HCT116 (cell line): ENCODE measurements around the gene TTC32. TPM values are rescaled to one million over a fixed set of nuclear protein-coding genes. Genes with fewer than 3 reads are reported as not detected.

Source experiments
- ATAC-seq: fragments of 200-7000 bp; cut with Tn5 transposase; 2 replicates; pipeline ENCODE4 v1.9.1; 2020; ENCODE audit warnings: mild to moderate bottlenecking, moderate library complexity
- BruUV-seq: library from RNA; stranded (reverse); fragments of 400-500 nt; replicated peaks from 2 replicates; lab custom pipeline; 2021; lab: Mats Ljungman, UMichigan
- CTCF ChIA-PET: fragments of 300-600 bp; sonication (Branson Sonifier 250); formaldehyde crosslinking; loops from one replicate; lab custom pipeline; 2021; ENCODE audit warnings: antibody characterized with exemption; lab: Charles Lee
- POLR2A ChIA-PET: fragments of 300-600, 350-600 bp; sonication (Branson Sonifier 250); formaldehyde crosslinking; loops from one replicate; lab custom pipeline; 2021; ENCODE audit warnings: antibody characterized with exemption; lab: Charles Lee
- RAD21 ChIA-PET, 2 experiments: fragments of 300-600 bp; sonication (Branson Sonifier 250); formaldehyde crosslinking; loops; one replicate each; lab custom pipeline; 2023; ENCODE audit warnings: low total read pairs in 2 of 2; ENCODE audit not compliant: uncharacterized antibody in 2 of 2, unreplicated experiment in 2 of 2, low non-redundant PET in 1 of 2; lab: Charles Lee
- DNase-seq: peaks from one replicate; pipeline ENCODE4 v3.0.0-alpha.2; 2010; ENCODE audit warnings: low read depth, low spot score
- H2AFZ ChIP-seq: fragments of 200-600 bp; shearing (Covaris generic), sonication (generic); 2 replicates; pipeline ENCODE4 v1.6.1; 2017; ENCODE audit warnings: low read depth, mixed run types, mixed read lengths, antibody characterized with exemption, low read length; ENCODE audit not compliant: poor library complexity, severe bottlenecking
- H3K27ac ChIP-seq: 2 replicates; pipeline ENCODE4 v1.5.1; 2012; ENCODE audit warnings: low read depth, low read length
- H3K27me3 ChIP-seq: fragments of 200-600 bp; sonication (generic); 2 replicates; pipeline ENCODE4 v1.6.1; 2016; ENCODE audit warnings: mixed run types, low read length, mixed read lengths; ENCODE audit not compliant: insufficient read depth
- H3K36me3 ChIP-seq, 2 experiments: fragments of 200-500 bp in 1 of 2; fragments of 200-600 bp in 1 of 2; sonication (Bioruptor generic) in 1 of 2; sonication (generic) in 1 of 2; 2 replicates each; pipeline versions ENCODE4 v1.5.1 to v1.6.1; 2014 to 2016; ENCODE audit warnings: low read length in 2 of 2, inconsistent platforms in 1 of 2, mixed read lengths in 1 of 2, mixed run types in 1 of 2; ENCODE audit not compliant: insufficient read depth in 2 of 2, control insufficient read depth in 1 of 2
- H3K4me1 ChIP-seq, 2 experiments: fragments of 200-600 bp in 1 of 2; sonication (generic) in 1 of 2; 2 replicates each; pipeline versions ENCODE4 v1.5.1 to v1.6.1; 2012 to 2017; ENCODE audit warnings: low read length in 2 of 2, inconsistent platforms in 1 of 2, mild to moderate bottlenecking in 1 of 2, mixed read lengths in 1 of 2, mixed run types in 1 of 2, moderate library complexity in 1 of 2; ENCODE audit not compliant: insufficient read depth in 2 of 2, control insufficient read depth in 1 of 2
- H3K4me2 ChIP-seq: fragments of 200-600 bp; sonication (generic); 2 replicates; pipeline ENCODE4 v1.6.1; 2017; ENCODE audit warnings: mixed run types, low read length, mixed read lengths
- H3K4me3 ChIP-seq, 2 experiments: fragments of 200-600 bp in 1 of 2; sonication (generic) in 1 of 2; replicated peaks in 1 of 2; 2 replicates each; pipeline ENCODE4 v1.5.1; 2011 to 2016; ENCODE audit warnings: low read length in 2 of 2, control low read depth in 1 of 2, low read depth in 1 of 2, mild to moderate bottlenecking in 1 of 2, mixed read lengths in 1 of 2, mixed run types in 1 of 2
- H3K79me2 ChIP-seq: fragments of 200-600 bp; sonication (generic); 2 replicates; pipeline ENCODE4 v1.6.1; 2017; ENCODE audit warnings: mild to moderate bottlenecking, mixed run types, low read length, moderate library complexity, mixed read lengths; ENCODE audit not compliant: insufficient read depth
- H3K9ac ChIP-seq: fragments of 200-600 bp; sonication (generic); 2 replicates; pipeline ENCODE4 v1.6.1; 2016; ENCODE audit warnings: low read length, mixed read lengths
- H3K9me2 ChIP-seq: fragments of 200-600 bp; sonication (generic), shearing (Covaris generic); 2 replicates; pipeline ENCODE4 v1.6.1; 2017; ENCODE audit warnings: mixed run types, mild to moderate bottlenecking, moderate library complexity; ENCODE audit not compliant: insufficient read depth
- H3K9me3 ChIP-seq, 2 experiments: fragments of 200-500 bp in 1 of 2; fragments of 200-600 bp in 1 of 2; sonication (Bioruptor generic) in 1 of 2; sonication (generic) in 1 of 2; 2 replicates each; pipeline ENCODE4 v1.6.1; 2014 to 2017; ENCODE audit warnings: low read length in 2 of 2, mixed read lengths in 2 of 2, inconsistent platforms in 1 of 2, low read depth in 1 of 2, mild to moderate bottlenecking in 1 of 2, mixed run types in 1 of 2, moderate library complexity in 1 of 2; ENCODE audit not compliant: control insufficient read depth in 1 of 2, insufficient read depth in 1 of 2
- H4K20me1 ChIP-seq: fragments of 200-600 bp; sonication (generic), shearing (Covaris generic); 2 replicates; pipeline ENCODE4 v1.6.1; 2017; ENCODE audit warnings: mixed run types, mild to moderate bottlenecking, moderate library complexity; ENCODE audit not compliant: insufficient read depth
- CBX3 ChIP-seq: IDR thresholded peaks from 2 replicates; pipeline ENCODE4 v1.6.1; 2012; ENCODE audit warnings: low read depth
- CEBPB ChIP-seq: IDR thresholded peaks from 2 replicates; pipeline ENCODE4 v1.6.1; 2012; ENCODE audit warnings: low read depth
- EGR1 ChIP-seq: IDR thresholded peaks from 2 replicates; pipeline ENCODE4 v1.6.1; 2012; ENCODE audit warnings: low read depth
- ELF1 ChIP-seq: IDR thresholded peaks from 2 replicates; pipeline ENCODE4 v1.6.1; 2012; ENCODE audit warnings: low read depth, borderline replicate concordance
- EZH2phosphoT487 ChIP-seq: fragments of 200-600 bp; IDR thresholded peaks from 2 replicates; pipeline ENCODE4 v1.6.1; 2018; ENCODE audit warnings: antibody characterized with exemption, borderline replicate concordance
- JUND ChIP-seq: IDR thresholded peaks from 2 replicates; pipeline ENCODE4 v1.6.1; 2012
- POLR2A ChIP-seq: IDR thresholded peaks from 2 replicates; pipeline ENCODE4 v1.7.0; 2011; ENCODE audit warnings: borderline replicate concordance; ENCODE audit not compliant: insufficient read depth, insufficient read length; ENCODE audit errors: extremely low read depth
- POLR2AphosphoS5 ChIP-seq: IDR thresholded peaks from 2 replicates; pipeline ENCODE4 v1.6.1; 2011; ENCODE audit warnings: mild to moderate bottlenecking, low read depth, low read length, moderate library complexity
- RAD21 ChIP-seq: IDR thresholded peaks from 2 replicates; pipeline ENCODE4 v1.6.1; 2012; ENCODE audit warnings: low read depth, mild to moderate bottlenecking
- SP1 ChIP-seq: IDR thresholded peaks from 2 replicates; pipeline ENCODE4 v1.6.1; 2012; ENCODE audit warnings: low read depth
- SRF ChIP-seq: IDR thresholded peaks from 2 replicates; pipeline ENCODE4 v1.6.1; 2012; ENCODE audit warnings: low read depth
- TCF7L2 ChIP-seq: IDR thresholded peaks from 2 replicates; pipeline ENCODE4 v1.7.0; 2011; ENCODE audit warnings: borderline replicate concordance, inconsistent platforms; ENCODE audit not compliant: insufficient read depth, insufficient read length; ENCODE audit errors: extremely low read depth
- ZBTB33 ChIP-seq: IDR thresholded peaks from 2 replicates; pipeline ENCODE4 v1.6.1; 2011; ENCODE audit warnings: mild to moderate bottlenecking, low read length, moderate library complexity; ENCODE audit not compliant: insufficient replicate concordance; ENCODE audit errors: extremely low read depth
- ZFX ChIP-seq: fragments of 450-650 bp; IDR thresholded peaks from 2 replicates; pipeline ENCODE4 v1.6.1; 2017
- ZNF274 ChIP-seq: fragments of 200-500 bp; sonication (Bioruptor generic); IDR thresholded peaks from 2 replicates; pipeline ENCODE4 v1.6.1; 2014; ENCODE audit warnings: mild to moderate bottlenecking, low read depth, low read length, inconsistent platforms
- intact Hi-C: fragments of 100-400 bp; cut with micrococcal nuclease; formaldehyde crosslinking; loops from 2 replicates; pipeline ENCODE4 v1.10.0; 2022
- total RNA-seq: library from RNA; stranded (reverse); gene quantifications from one replicate; pipeline ENCODE4 v1.2.1, GENCODE V29; 2021; ENCODE audit not compliant: unreplicated experiment
- TF ChIP-seq, protein P1 (sequence below): IDR thresholded peaks from 2 replicates; pipeline ENCODE4 v1.6.1; 2012; ENCODE audit warnings: low read depth
- TF ChIP-seq, protein P2 (sequence below): IDR thresholded peaks from 2 replicates; pipeline ENCODE4 v1.6.1; 2012

The TTC32 gene
- total RNA-seq, 1 experiment from 2014 or later = 6.3 TPM

DNA sequence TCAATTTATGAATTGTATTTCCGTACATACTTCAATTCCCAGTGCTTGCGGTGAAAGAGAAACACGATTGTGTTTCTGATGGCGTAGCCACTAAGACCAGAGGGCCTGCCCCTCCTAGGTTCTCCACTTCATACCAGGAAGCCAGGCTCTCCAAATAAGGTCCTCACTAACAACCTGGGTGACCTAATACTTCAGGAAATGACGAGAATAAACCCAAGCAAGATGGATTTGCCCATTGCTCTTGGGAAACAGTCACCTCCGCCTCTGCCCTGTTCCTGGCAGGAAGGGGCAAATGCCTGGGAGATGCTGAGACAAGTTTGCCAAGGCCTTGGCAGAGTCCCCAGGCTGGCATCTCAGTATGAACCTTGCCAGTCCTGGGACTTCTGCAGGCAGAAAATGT is 41.8 kb downstream of the TTC32 start:
- no peak for DNase-seq
- no peaks in the 10 kb centered on the region for H3K9me2 ChIP-seq
- no peak for ATAC-seq
- no peak overlapping the region for H3K4me3 ChIP-seq
- ChIA-PET RAD21 (no interaction called here), CTCF (no interaction called here), POLR2A (no interaction called here)
- H3K9ac ChIP-seq = no peak overlapping the region
- no peak overlapping the region for H3K4me2 ChIP-seq
- intact Hi-C loops = loop anchor here (5.0 kb wide), 2 partner anchors 188 to 1423 kb away; no protein-coding TSS in a partner anchor
- no peaks in the 10 kb centered on the region for H3K36me3 ChIP-seq
- H3K4me1 ChIP-seq = peaks cover 0 to 8% of the 10 kb centered on the region in 2 experiments; a peak in 1 of 4 replicates
- H3K27ac ChIP-seq = no peak overlapping the region
- H3K79me2 ChIP-seq = no peaks in the 10 kb centered on the region
- no peak overlapping the region for H2AFZ ChIP-seq
- TF ChIP-seq SP1 = no peak
- no peak for TF ChIP-seq ZBTB33
- no peak for TF ChIP-seq ZFX
- TF ChIP-seq CEBPB = no peak
- no peaks in the 10 kb centered on the region for H3K9me3 ChIP-seq
- H3K27me3 ChIP-seq = peaks cover 4% of the 10 kb centered on the region; the same call in 1 of the 2 replicates
- no peaks in the 10 kb centered on the region for H4K20me1 ChIP-seq
- no TSS peak for BruUV-seq

DNA sequence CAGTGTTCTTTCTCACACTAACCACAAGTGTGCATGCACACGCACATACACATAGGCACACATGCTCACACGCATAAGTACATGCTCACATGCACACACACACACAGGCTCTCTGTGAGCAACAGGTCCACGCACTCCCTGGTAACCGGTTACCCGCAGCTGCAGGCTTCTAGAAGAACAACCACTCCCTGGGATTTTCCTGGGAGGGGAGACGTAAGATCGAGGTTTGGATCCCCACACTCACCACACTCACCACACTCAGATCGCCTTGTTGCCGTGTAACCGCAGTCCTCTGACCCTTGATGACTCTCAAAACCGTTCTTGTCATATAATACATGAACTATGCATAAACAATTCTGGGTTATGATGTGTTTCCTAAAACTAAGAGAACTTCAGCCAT is 42.2 kb downstream of the TTC32 start:
- intact Hi-C loops = no loop called here
- ATAC-seq (no peak), DNase-seq (no peak)
- H3K36me3 ChIP-seq = no peaks in the 10 kb centered on the region
- BruUV-seq = no TSS peak
- no peak overlapping the region for H2AFZ ChIP-seq
- H3K4me1 ChIP-seq = peaks cover 0 to 8% of the 10 kb centered on the region in 2 experiments; a peak in 1 of 4 replicates
- ChIA-PET POLR2A (no interaction called here), CTCF (no interaction called here), RAD21 (no interaction called here)
- no peak overlapping the region for H3K27ac ChIP-seq
- H3K79me2 ChIP-seq = no peaks in the 10 kb centered on the region
- H3K4me3 ChIP-seq = no peak overlapping the region
- H3K9ac ChIP-seq = no peak overlapping the region
- no peaks in the 10 kb centered on the region for H4K20me1 ChIP-seq
- H3K9me3 ChIP-seq = no peaks in the 10 kb centered on the region
- no peaks in the 10 kb centered on the region for H3K9me2 ChIP-seq
- H3K4me2 ChIP-seq = no peak overlapping the region
- H3K27me3 ChIP-seq = peaks cover 4% of the 10 kb centered on the region; the same call in 1 of the 2 replicates
- TF ChIP-seq, protein P1, sequence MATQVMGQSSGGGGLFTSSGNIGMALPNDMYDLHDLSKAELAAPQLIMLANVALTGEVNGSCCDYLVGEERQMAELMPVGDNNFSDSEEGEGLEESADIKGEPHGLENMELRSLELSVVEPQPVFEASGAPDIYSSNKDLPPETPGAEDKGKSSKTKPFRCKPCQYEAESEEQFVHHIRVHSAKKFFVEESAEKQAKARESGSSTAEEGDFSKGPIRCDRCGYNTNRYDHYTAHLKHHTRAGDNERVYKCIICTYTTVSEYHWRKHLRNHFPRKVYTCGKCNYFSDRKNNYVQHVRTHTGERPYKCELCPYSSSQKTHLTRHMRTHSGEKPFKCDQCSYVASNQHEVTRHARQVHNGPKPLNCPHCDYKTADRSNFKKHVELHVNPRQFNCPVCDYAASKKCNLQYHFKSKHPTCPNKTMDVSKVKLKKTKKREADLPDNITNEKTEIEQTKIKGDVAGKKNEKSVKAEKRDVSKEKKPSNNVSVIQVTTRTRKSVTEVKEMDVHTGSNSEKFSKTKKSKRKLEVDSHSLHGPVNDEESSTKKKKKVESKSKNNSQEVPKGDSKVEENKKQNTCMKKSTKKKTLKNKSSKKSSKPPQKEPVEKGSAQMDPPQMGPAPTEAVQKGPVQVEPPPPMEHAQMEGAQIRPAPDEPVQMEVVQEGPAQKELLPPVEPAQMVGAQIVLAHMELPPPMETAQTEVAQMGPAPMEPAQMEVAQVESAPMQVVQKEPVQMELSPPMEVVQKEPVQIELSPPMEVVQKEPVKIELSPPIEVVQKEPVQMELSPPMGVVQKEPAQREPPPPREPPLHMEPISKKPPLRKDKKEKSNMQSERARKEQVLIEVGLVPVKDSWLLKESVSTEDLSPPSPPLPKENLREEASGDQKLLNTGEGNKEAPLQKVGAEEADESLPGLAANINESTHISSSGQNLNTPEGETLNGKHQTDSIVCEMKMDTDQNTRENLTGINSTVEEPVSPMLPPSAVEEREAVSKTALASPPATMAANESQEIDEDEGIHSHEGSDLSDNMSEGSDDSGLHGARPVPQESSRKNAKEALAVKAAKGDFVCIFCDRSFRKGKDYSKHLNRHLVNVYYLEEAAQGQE = no peak
- TF ChIP-seq SRF (no peak), EGR1 (no peak), ELF1 (no peak), POLR2AphosphoS5 (no peak), EZH2phosphoT487 (no peak), JUND (no peak), POLR2A (no peak), ZFX (no peak), RAD21 (no peak), ZNF274 (no peak), CBX3 (no peak), TCF7L2 (no peak)
- TF ChIP-seq, protein P2, sequence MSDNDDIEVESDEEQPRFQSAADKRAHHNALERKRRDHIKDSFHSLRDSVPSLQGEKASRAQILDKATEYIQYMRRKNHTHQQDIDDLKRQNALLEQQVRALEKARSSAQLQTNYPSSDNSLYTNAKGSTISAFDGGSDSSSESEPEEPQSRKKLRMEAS = no peak
